T-helper 17 cell (primary cell): ENCODE results near the gene TRPV4. TPM values are rescaled to one million over a fixed set of nuclear protein-coding genes. Genes with fewer than 3 reads are reported as not detected.
A peak's percentile ranks its signal among the peaks of the same experiment; 100 is the strongest.
"Not testable (repeated sequence)": the region's sequence is repeated elsewhere in the genome, so short reads cannot be mapped to it uniquely, and the experiment has no call there.

Experiments used
- ATAC-seq: fragments of 150-1000 bp; cut with Tn5 transposase; 2 replicates; pipeline ENCODE4 v1.10.0; 2021; ENCODE audit warnings: mild to moderate bottlenecking, moderate library complexity
- DNase-seq, 3 donors: peaks; one replicate each; pipeline versions ENCODE4 v3.0.0 to v3.0.0-alpha.2; 2020 to 2021
- H3K9me3 ChIP-seq: one replicate; pipeline ENCODE4 v1.7.0; 2013; ENCODE audit warnings: low read length, mild to moderate bottlenecking; ENCODE audit not compliant: control insufficient read depth, poor library complexity, severe bottlenecking
- H3K27ac Mint-ChIP-seq: one replicate; pipeline ENCODE4 v1.8.0; 2022; ENCODE audit warnings: mild to moderate bottlenecking, moderate library complexity, mixed read lengths
- H3K27me3 Mint-ChIP-seq: one replicate; pipeline ENCODE4 v1.8.0; 2022; ENCODE audit warnings: mixed read lengths
- H3K36me3 Mint-ChIP-seq: one replicate; pipeline ENCODE4 v1.8.0; 2022; ENCODE audit warnings: low read depth, mixed read lengths
- H3K4me1 Mint-ChIP-seq: one replicate; pipeline ENCODE4 v1.8.0; 2022; ENCODE audit warnings: mild to moderate bottlenecking, mixed read lengths
- H3K4me3 Mint-ChIP-seq: one replicate; pipeline ENCODE4 v1.8.0; 2022; ENCODE audit warnings: mild to moderate bottlenecking, moderate library complexity, mixed read lengths
- total RNA-seq, 4 donors: library from RNA in 2 of 4; stranded (reverse) in 2 of 4; gene quantifications; one replicate each; pipeline ENCODE4 v1.2.3 and lab custom pipeline; 2022 to 2026

TRPV4 gene
- total RNA-seq, 2 donors from 2014 or later, result not detected

- ATAC-seq, result no peak
- Mint-ChIP-seq H3K27ac (no peak overlapping the region), H3K36me3 (peaks cover 4% of the 10 kb centered on the region), H3K27me3 (no peaks in the 10 kb centered on the region), H3K4me1 (peaks cover 19% of the 10 kb centered on the region), H3K4me3 (no peak overlapping the region)
- DNase-seq, result no peak
- no peaks in the 10 kb centered on the region for H3K9me3 ChIP-seq
Measured at GRCh38 chr12:109870648-109871047, 37.5 kb upstream of the TRPV4 start.

DNA sequence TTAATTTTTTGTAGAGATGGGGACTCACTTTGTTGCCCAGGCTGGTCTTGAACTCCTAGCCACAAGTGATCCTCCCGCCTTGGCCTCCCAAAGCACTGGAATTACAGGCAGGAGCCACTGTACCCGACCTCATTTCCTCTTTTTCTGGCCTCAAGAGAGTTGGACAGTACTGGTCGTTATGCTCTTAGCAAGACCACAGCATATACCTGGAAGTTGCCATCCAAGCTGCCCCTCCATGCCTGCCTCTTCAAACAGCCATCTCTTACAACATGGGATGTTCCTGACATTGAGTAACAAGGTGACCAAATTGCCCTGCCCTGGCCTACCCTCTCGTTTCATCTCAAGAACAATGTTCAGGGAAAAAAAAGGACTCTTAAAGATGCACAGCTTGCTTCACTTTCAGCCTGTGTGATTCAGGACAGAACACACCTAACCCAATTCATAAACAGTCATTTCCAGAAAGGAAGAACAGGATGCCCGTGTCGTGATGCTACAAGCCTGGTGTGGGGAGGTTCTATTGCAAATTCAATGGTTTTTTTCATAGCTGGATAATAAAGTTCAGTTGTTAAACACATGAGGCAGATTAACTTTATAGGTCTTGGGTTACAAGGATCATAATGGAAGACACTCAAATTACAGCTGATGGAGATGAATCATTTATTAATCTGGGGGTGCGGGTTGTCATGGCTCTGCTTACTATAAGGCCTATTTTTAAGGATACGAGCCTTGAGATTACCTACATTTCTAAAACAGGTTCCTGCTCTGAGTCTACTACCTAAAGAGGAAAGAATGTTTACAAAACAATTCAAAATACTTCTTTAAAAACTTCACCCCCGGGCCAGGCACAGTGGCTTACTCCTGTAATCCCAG is 35.2 kb upstream of the TRPV4 start:
- ATAC-seq, result no peak

GRCh38 chr12:109864916-109865315 is 31.7 kb upstream of the TRPV4 start:
- H3K4me3 Mint-ChIP-seq, result no peak overlapping the region
- H3K4me1 Mint-ChIP-seq, result peaks cover 4% of the 10 kb centered on the region
- no peaks in the 10 kb centered on the region for H3K27me3 Mint-ChIP-seq
- ATAC-seq (no peak), DNase-seq (no peak)
- H3K27ac Mint-ChIP-seq, result no peak overlapping the region
- no peaks in the 10 kb centered on the region for H3K9me3 ChIP-seq
- H3K36me3 Mint-ChIP-seq, result peaks cover 2% of the 10 kb centered on the region

More for the DNA sequence above, 35.2 kb upstream of the TRPV4 start:
- Mint-ChIP-seq H3K4me3 (no peak overlapping the region), H3K36me3 (peaks cover 4% of the 10 kb centered on the region), H3K4me1 (peaks cover 10% of the 10 kb centered on the region), H3K27ac (no peak overlapping the region), H3K27me3 (no peaks in the 10 kb centered on the region)
- DNase-seq, result no peak
- no peaks in the 10 kb centered on the region for H3K9me3 ChIP-seq

GRCh38 chr12:109863847-109864712 is 30.9 kb upstream of the TRPV4 start:
- Mint-ChIP-seq H3K4me3 (no peak overlapping the region), H3K27ac (no peak overlapping the region), H3K27me3 (no peaks in the 10 kb centered on the region), H3K36me3 (peaks cover 2% of the 10 kb centered on the region), H3K4me1 (peaks cover 4% of the 10 kb centered on the region)
- DNase-seq, result no peak
- no peak for ATAC-seq
- no peaks in the 10 kb centered on the region for H3K9me3 ChIP-seq

DNA sequence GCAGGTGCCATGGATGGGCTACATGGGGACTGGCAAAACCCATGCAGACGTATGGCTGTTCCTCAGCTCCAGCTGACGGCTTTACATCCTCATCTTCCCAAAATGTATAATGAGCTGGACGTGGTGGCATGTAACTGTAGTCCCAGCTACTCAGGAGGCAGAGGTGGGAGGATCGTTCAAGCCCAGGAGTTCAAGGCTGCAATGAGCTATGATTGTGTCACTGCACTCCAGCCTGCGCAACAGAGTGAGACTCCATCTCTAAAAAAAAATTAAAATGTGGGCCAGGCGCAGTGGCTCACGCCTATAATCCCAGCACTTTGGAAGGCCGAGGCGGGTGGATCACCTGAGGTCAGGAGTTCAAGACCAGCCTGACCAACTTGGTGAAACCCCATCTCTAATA is 29.3 kb upstream of the TRPV4 start:
- ATAC-seq, DNase-seq, H3K4me1 Mint-ChIP-seq: not testable (repeated sequence)

GRCh38 chr12:109861689-109862314 is 28.6 kb upstream of the TRPV4 start:
- Mint-ChIP-seq H3K4me3 (no peak overlapping the region), H3K27me3 (no peaks in the 10 kb centered on the region), H3K4me1 (no peaks in the 10 kb centered on the region), H3K36me3 (no peaks in the 10 kb centered on the region), H3K27ac (no peak overlapping the region)
- DNase-seq (no peak), ATAC-seq (no peak)
- no peaks in the 10 kb centered on the region for H3K9me3 ChIP-seq

More for the DNA sequence above, 29.3 kb upstream of the TRPV4 start:
- H3K36me3 Mint-ChIP-seq, H3K4me3 Mint-ChIP-seq, H3K27ac Mint-ChIP-seq, H3K9me3 ChIP-seq, H3K27me3 Mint-ChIP-seq: not testable (repeated sequence)

DNA sequence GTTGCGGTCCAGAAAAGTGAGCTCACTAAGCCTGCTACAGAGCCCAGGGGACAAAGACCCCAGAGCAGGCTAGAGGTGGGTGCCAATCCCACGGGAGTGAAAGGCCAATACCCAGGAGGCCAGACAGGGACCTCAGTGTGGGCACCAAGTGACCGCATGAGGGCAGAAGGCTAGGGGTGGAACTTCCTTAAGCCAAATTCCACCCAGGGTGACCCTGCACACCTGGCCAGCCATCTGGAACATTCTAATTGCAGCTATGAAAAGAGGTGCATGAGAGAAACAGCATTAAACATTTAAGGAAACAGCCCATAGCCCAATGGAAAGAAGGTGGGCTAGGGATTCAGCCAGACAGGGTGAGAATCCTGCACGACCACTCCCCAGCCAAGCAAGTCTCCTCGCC is 27.8 kb upstream of the TRPV4 start:
- H3K27me3 Mint-ChIP-seq, result no peaks in the 10 kb centered on the region
- H3K9me3 ChIP-seq, result no peaks in the 10 kb centered on the region
- no peak for ATAC-seq
- no peaks in the 10 kb centered on the region for H3K36me3 Mint-ChIP-seq
- H3K4me1 Mint-ChIP-seq, result no peaks in the 10 kb centered on the region
- DNase-seq, result no peak
- H3K4me3 Mint-ChIP-seq, result no peak overlapping the region
- H3K27ac Mint-ChIP-seq, result no peak overlapping the region

DNA sequence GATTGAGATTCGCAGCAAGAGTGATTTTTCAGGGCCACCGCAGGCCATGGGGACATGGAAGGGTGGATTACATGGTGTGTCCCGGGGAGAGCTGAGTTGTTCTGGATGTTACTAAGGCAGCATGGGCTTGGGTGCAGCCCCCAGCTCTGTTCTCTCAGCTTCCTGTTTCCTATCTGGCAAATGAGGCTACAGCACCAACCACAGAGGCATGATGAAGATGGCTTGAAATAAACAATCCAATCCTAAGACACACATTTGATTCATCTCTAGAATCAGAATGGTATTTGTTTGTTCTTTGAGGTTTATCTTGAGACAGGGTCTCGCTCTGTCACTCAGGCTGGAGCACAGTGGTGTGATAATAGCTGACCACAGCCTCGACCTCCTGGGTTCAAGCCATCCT is 25.6 kb upstream of the TRPV4 start:
- Mint-ChIP-seq H3K27me3 (no peaks in the 10 kb centered on the region), H3K27ac (peak overlapping the region; percentile 51), H3K4me3 (no peak overlapping the region), H3K36me3 (peaks cover 2% of the 10 kb centered on the region), H3K4me1 (no peaks in the 10 kb centered on the region)
- DNase-seq (no peak), ATAC-seq (no peak)
- H3K9me3 ChIP-seq, result no peaks in the 10 kb centered on the region

DNA sequence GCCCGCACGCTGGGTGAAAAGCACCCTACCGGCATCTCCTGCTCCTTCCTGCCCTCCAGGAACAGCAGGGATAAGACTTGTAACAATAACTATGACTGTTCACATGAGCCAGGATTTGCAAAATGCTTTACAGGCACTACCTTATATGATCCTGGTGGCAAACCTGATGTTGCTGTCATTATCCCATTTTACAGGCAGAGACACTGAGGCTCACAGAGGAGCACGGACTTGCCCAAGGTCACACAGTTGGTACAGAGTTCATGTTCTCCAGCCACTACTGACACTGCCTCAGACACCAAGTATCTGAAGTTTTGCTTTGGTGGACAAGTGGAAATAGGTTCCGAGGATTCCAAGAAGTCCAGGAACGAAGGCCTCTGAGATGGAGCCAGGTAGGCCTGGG is 24.5 kb upstream of the TRPV4 start:
- H3K27ac Mint-ChIP-seq, result peak overlapping the region; percentile 51

GRCh38 chr12:109855377-109855776 is 22.2 kb upstream of the TRPV4 start:
- DNase-seq, result no peak
- no peak overlapping the region for H3K27ac Mint-ChIP-seq
- no peak overlapping the region for H3K4me3 Mint-ChIP-seq
- H3K9me3 ChIP-seq, result no peaks in the 10 kb centered on the region
- no peak for ATAC-seq
- H3K36me3 Mint-ChIP-seq, result peaks cover 2% of the 10 kb centered on the region
- H3K4me1 Mint-ChIP-seq, result no peaks in the 10 kb centered on the region
- H3K27me3 Mint-ChIP-seq, result no peaks in the 10 kb centered on the region

More for the DNA sequence above, 24.5 kb upstream of the TRPV4 start:
- Mint-ChIP-seq H3K36me3 (peaks cover 2% of the 10 kb centered on the region), H3K4me3 (no peak overlapping the region), H3K4me1 (no peaks in the 10 kb centered on the region), H3K27me3 (no peaks in the 10 kb centered on the region)
- ATAC-seq (no peak), DNase-seq (no peak)
- H3K9me3 ChIP-seq, result no peaks in the 10 kb centered on the region

DNA sequence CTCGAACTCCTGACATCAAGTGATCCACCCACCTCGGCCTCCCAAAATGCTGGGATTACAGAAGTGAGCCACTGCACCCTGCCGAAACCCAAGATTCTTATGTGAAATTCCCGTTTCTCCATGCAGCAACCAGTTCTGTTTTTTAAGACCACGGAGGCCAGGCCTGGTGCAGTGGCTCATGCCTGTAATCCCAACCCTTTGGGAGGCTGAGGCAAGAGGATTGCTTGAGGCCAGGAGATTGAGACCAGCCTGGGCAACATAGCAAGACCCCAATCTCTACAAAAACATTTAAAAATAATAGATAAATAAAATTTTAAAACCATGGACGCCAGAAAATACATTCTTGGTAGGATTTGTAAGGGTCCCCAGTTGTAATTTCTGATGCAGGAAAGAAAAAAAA is 17.3 kb upstream of the TRPV4 start:
- not testable (repeated sequence) for DNase-seq, H3K36me3 Mint-ChIP-seq, H3K27ac Mint-ChIP-seq, H3K4me1 Mint-ChIP-seq, ATAC-seq, H3K9me3 ChIP-seq, H3K4me3 Mint-ChIP-seq, H3K27me3 Mint-ChIP-seq

DNA sequence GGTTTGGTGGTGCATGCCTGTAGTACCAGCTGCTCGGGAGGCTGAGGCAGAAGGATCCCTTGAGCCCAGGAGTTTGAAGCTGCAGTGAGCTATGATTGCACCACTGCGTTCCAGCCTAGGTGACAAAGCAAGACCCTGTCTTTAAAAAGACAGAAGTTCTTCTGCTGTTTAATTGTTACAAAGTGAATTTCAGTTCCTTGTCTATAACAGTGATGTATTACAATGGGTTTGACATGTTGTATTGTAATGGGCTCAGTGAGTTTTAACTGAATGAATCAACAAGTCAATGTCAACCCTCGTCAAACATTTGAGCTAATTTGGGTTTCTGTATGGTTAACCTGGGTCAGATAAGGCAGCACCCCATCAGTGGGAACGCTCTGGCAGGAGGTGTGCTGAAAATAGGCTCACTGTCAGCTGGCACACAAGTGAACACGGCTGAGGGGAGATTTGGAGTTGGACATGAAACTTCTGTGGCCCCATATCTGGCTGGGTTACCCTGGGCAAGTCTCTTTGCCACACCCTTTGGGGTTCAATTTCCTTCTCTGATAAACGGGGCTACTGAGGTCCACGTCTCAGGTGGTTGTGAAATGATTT is 14.0 kb upstream of the TRPV4 start:
- peak overlapping the region; percentile 45 for H3K4me3 Mint-ChIP-seq
- no peak for ATAC-seq
- peaks cover 2% of the 10 kb centered on the region for H3K4me1 Mint-ChIP-seq
- H3K27me3 Mint-ChIP-seq, result no peaks in the 10 kb centered on the region
- no peaks in the 10 kb centered on the region for H3K36me3 Mint-ChIP-seq
- DNase-seq, result no peak
- no peaks in the 10 kb centered on the region for H3K9me3 ChIP-seq
- no peak overlapping the region for H3K27ac Mint-ChIP-seq

DNA sequence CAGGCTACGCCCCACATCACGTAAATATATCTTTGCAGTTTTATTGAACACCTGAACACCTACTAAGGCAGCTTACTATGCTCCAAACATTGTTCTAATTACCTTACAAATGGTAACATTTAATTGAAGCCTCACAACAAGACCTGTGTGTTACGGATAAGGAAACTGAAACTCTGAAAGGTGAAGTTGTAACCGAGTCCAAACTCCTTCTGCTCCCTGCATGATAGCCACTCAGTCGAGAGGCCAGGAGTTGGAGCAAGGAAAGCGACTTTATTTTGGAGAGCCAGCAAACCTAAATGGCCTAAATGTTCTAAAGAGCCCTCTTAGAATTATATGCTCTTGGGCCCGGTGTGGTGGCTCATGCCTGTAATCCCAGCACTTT is 12.6 kb upstream of the TRPV4 start:
- no peak overlapping the region for H3K27ac Mint-ChIP-seq
- ATAC-seq (no peak), DNase-seq (no peak)
- peaks cover 2% of the 10 kb centered on the region for H3K4me1 Mint-ChIP-seq
- H3K27me3 Mint-ChIP-seq, result no peaks in the 10 kb centered on the region
- H3K9me3 ChIP-seq, result no peaks in the 10 kb centered on the region
- no peaks in the 10 kb centered on the region for H3K36me3 Mint-ChIP-seq
- H3K4me3 Mint-ChIP-seq, result peak overlapping the region; percentile 77
